ENCODE measurements around the gene TUBE1. TPM values are rescaled to one million over a fixed set of nuclear protein-coding genes. Genes with fewer than 3 reads are reported as not detected.

The TUBE1 gene
- polyA plus RNA-seq, 3 donors, result 9.0 to 22.8 (median 11.5) TPM

DNA sequence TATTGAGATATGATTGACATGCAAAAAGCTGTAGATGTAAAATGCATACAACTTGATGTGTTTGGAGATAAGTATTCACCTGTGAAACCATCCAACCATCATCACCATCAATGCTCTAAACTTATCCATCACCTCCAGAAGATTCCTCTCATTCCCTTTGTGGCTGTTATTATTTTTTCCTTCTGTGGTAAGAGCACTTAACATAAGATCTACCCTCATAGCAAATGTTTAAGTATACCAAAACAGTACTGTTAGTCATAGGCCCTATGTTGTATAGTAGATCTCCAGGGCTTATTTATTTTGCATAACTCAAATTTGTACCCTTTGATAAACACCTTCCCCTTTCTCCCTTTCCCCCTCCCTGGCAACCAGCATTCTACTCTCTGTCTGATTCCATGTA lies 64.5 kb downstream of the TUBE1 start:
- no peak overlapping the region for H3K27ac ChIP-seq (ENCODE audit: low read depth, low read length)

- WGBS, 3 donors, result 45 to 69% (median 68%) methylated on average over 6 of the region's 6 CpGs
- H3K27ac ChIP-seq (ENCODE audit: low read depth, low read length), result no peak overlapping the region
These were observed 65.5 kb downstream of the TUBE1 start for GRCh38 chr6:112021691-112022310.

Other genes with a start within 250 kb of the TUBE1 start
- gene FYN, start 214.0 kb downstream of the TUBE1 start, polyA plus RNA-seq, result 100 to 1,000 TPM in 1 of 3 donors, 10 to 100 TPM in 1, 1 to 10 TPM in 1; 9.5 to 103 (median 56.7) TPM
- gene CCN6, start 33.4 kb downstream of the TUBE1 start, polyA plus RNA-seq, result not detected
- 10 to 100 TPM in 2 of 3 donors, 1 to 10 TPM in 1; 4.5 to 15.5 (median 11.3) TPM for gene FAM229B, start 109 bp upstream of the TUBE1 start, polyA plus RNA-seq
- gene LAMA4, start 167.1 kb upstream of the TUBE1 start, polyA plus RNA-seq, result 100 to 1,000 TPM in 1 of 3 donors, 10 to 100 TPM in 1, 1 to 10 TPM in 1; 10.0 to 157 (median 70.6) TPM